ENCODE results near the gene HS3ST1.

The HS3ST1 gene

DNA sequence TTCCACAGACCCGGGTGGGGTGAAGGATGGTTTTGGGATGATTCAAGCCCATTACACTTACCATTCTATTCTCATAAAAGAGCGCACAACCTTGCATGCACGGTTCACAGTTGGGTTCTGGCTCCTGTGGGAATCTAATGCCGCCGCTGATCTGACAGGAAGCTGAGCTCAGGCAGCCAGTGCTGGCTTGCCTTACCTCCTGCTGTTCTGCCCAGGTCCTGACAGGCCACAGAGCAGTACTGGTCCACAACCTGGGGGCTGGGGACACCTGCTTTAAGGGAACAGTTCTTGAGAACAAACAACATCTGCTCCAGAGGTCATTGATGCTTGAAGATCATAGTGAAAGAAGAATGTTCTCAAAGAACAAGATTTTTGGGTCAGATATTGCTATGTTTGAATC is 8.0 kb upstream of the HS3ST1 start:
- no peak overlapping the region for H3K4me3 ChIP-seq (ENCODE audit: low read length)
- DNase-seq (ENCODE audit: low read depth, low spot score) = no peak

DNA sequence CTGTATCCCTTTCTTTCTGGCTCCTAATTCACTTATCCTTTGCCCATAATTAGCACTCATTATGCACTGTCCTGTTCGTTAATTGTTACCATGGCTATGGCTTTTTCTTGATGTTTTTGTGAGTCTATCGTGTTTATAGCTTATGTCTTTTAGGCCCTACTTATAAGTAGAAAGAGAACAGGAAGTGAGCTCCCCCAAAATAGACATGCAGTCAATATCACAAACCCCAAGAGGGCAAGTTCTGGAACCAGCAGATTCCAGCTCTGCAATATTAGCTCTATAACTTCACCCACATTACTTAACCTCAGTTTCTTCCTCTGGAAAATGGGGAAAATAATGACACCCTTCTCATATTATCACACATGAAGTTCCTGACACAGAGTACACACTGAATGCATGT is 7.4 kb upstream of the HS3ST1 start:
- no peak for DNase-seq (ENCODE audit: low read depth, low spot score)
- no peak overlapping the region for H3K4me3 ChIP-seq (ENCODE audit: low read length)

DNA sequence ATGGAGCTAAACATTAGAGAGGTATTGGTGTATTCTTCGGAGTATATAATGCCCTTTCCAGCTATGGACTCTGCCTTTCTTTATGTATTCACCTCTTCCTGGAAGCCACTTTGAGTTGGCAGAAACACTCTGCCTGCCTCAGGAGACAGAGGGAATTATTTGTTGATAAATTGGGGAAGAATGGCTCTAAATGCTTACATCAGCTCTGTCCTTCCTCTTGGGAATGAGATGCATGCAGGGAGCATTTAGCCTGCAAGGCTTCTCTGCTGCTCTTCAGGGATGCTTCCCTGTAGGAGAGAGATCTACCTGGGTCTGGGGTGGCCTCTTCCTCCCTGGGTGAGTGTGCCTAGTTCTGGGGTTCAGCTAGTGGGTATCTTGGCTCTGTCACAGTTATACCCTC is 6.9 kb upstream of the HS3ST1 start:
- H3K4me3 ChIP-seq (ENCODE audit: low read length) = no peak overlapping the region
- no peak for DNase-seq (ENCODE audit: low read depth, low spot score)

DNA sequence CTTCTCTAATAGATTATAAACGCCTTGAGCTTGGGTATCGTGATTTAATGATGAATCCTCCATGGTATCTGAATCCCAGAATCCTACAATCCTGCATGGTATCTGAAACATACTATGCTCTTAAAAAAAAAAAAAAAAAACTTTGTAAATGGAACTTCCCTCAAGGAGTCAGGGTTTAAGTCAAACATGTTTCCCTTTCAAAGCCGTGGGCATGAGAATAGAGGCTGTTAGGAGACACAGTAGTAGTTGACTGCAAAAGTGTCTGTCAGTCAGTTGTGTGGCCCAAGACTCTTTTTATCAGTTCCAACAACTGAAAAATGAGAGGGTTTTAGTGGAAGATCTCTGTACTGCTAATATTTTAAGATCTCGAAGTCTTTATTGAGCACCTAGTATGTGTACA is 2.4 kb upstream of the HS3ST1 start:
- no peak overlapping the region for H3K4me3 ChIP-seq (ENCODE audit: low read length)
- no peak for DNase-seq (ENCODE audit: low read depth, low spot score)

DNA sequence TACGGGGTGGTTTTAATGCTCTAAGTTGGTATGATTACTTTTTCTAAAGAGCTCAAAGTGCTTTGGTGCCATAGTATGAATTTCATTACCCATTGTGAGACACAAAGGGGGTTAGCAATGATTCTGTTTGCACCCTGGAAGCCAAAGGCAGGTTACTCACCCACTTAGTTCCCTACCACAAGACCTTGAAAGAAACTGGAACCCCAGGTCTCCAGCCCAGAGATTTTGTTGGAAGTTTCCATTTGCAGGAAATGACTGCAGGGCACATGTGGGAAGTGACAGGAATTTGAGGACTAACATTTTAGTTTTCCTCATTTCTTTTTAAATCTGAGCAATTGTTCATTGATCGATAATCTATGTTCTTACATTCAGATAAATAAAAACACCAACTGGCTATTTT is 1.8 kb upstream of the HS3ST1 start:
- DNase-seq (ENCODE audit: low read depth, low spot score) = no peak
- no peak overlapping the region for H3K4me3 ChIP-seq (ENCODE audit: low read length)

DNA sequence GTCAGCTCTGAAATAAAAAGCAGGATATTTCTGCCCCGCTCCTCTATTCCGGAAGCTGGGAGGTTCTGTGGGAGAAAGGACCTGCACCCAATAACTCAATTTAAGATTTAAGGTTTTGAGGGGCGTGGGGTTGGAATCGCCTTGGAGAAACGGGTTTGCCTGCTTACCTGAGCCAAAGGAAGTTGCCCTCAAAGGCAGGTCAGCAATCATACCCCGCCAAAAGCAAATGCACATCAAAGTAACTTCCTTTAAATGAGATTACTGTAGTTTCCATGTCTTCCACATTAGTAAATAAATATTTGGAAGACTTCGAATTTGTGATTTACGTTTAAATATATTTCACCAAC is 978 bp upstream of the HS3ST1 start:
- no peak overlapping the region for H3K4me3 ChIP-seq (ENCODE audit: low read length)
- no peak for DNase-seq (ENCODE audit: low read depth, low spot score)

DNA sequence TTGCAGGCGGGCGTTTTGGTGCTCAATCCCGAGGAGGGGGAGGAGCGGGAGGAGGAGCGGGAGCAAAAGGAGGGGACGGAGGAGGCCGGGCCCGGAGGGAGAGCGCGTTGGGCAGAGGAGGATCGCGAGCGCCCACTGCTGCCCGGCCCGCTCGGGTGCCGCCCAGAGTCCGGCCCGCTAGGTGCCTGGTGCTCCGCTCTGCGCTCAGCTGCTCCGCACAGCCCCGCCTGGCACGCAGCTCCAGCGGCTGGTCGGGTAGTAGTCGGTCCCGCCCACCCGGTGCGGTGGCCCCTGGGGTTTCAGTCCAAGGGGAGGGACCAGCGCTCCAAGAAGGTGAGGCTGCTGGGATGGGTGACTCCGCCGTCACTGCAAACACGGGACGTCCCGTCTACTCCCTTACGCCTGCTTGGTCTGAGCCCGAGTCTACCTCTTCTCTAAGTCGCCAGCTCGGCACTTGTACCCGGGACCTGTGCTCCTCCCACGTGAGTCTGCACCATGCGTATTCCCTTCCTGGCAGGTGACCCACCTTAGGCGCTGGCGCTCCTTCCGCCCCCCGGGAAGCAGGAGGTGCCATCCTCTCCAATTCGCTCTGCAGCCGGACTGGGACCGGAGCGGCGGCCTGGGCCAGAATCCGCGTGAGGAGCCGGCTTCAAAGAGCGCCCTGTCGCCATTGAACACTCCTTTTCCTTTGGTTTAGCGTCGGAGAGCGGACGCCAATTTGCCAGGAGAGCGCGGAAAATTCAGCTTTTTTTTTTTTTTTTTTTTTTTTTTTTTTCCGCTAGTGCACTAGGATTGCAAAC is 405 bp upstream of the HS3ST1 start:
- no peak overlapping the region for H3K4me3 ChIP-seq (ENCODE audit: low read length)
- DNase-seq (ENCODE audit: low read depth, low spot score) = no peak

DNA sequence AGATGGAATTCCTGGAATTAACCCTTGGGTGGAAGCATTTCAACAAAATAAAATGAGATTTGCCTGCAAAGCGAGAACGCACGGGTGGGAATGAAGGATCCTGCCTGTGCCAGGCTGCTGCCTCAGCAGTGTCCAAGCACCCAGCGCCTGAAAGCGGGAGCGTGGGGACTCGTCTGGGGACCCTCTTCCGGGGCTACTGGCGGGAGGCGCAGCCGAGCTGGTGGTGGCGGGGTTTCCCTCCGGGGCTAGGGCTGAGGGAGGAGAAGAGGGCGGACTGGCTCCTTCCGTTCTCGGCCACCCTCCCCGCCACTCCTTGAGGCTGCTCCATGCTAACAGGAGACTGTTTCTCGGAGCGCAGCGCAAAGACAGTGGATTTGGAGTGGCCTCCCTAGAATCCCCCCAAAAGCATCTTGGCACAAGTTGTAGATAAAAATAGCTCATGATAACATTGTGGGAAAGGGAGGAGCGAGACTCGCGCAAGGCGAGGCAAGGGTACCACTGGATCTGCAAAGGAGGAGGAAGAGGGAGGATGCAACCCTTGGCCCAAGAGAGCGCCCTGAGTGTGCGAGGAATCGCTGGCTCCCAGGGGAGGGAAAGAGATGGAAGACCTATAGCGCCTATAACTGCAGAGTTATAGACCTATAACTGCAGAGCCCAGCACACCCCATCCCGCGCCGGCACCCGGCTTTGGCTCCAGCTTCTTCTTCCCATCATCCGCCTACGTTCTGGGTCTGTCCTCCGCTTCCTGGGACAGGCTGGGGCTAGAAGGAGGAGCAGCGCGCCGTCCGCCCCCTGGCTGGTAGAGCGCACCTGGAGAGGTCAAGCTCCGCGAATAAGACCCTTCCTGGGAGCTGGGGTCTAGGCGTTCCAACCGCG is 1.3 kb downstream of the HS3ST1 start:
- DNase-seq (ENCODE audit: low read depth, low spot score) = no peak
- H3K4me3 ChIP-seq (ENCODE audit: low read length) = no peak overlapping the region

DNA sequence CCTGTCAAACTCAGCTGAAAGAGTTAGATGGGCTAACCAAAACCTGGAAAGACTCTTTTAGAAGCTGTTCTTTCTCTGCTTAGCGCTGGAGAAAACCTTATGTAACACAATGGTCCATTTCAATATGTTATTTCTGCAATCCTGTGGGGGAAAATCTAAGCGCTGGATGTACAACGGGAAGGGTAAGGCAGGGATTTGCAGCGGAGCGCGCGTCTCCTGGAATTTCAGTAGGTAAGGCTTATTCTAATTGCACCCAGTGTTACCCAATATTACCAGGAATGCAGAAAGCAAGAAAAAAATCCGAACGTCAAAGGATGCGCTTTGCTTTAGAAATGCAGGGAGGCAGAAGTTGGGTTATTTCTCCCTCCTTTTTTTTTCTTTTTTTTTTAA is 2.0 kb downstream of the HS3ST1 start:
- H3K4me3 ChIP-seq (ENCODE audit: low read length) = no peak overlapping the region
- DNase-seq (ENCODE audit: low read depth, low spot score) = no peak

DNA sequence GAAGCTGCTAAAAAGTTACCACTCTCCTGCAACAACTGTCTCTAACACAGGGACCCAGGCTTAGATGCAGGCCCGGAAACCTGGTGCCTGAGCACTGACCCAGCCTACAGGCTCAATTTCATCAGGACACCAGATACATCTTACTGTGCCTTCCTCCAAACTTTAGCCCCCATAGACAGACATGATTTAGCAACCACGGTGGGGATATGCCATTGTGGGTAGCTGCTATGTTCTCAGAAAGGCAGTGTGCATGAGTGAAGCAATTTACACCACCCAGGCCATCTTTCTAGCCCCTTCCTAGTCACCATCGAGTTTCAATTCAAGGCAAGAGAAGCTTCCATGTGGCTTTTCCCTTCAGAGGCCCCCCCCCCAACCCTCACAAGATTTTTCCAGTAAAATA is 2.7 kb downstream of the HS3ST1 start:
- no peak overlapping the region for H3K4me3 ChIP-seq (ENCODE audit: low read length)
- DNase-seq (ENCODE audit: low read depth, low spot score) = no peak

DNA sequence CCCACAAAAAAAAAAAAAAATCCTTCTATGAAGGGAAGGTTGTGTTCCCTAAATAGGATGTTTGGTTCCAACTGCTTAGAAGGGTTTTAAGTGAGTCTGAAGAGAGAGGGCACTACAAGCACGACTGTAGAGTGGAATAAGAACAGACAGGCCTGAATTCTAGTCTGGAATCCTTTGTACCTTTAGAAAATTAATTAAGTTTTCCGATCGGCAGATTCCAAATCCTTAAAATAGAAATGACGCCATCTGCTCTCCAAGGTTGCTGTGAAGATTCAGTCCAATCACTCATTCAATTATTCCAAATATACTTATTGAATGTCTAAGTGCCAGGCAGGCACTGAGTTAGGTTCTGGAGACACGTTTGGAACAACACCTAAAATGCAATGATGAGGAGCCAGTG is 3.8 kb downstream of the HS3ST1 start:
- no peak for DNase-seq (ENCODE audit: low read depth, low spot score)

DNA sequence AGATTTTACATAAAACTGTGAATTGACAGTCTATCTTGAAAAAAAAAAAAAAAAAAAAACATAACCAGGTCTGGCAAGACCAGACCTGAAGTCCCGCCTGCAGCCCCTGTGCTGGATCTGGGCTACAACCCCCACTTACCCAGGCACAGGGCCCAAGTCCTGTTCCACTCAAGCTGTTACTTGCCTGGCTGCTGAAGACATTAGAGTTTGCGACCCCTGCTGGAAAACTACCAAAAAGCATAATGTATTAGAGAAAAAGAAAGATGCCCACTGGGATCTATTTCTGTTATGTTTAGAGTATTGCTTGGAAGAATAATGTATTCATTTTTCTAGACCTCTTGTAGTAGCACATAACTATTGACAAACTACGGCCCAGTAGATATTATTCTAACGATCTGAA is 4.7 kb downstream of the HS3ST1 start:
- no peak overlapping the region for H3K4me3 ChIP-seq (ENCODE audit: low read length)
- peak; percentile 42 for DNase-seq (ENCODE audit: low read depth, low spot score)

More for the DNA sequence above, 3.8 kb downstream of the HS3ST1 start:
- no peak overlapping the region for H3K4me3 ChIP-seq (ENCODE audit: low read length)

DNA sequence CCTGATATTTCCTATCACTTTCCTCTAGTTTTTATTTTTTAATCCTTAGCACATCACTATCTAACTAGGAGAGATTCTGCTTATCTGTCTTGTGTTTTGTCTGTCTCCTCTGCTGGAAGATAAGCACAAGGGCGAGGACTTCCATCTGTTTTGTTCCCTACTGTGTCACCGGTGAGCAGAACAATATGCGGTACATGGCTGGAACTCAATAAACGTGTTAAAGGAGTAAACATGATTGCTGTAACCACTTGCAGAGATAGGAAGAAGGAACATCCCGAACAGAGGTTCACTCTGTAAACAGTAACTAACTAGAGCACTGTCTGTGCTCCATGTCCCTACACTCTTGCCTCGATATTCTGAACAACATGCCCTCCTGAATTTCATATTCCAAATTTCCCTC is 5.2 kb downstream of the HS3ST1 start:
- DNase-seq (ENCODE audit: low read depth, low spot score) = no peak
- H3K4me3 ChIP-seq (ENCODE audit: low read length) = no peak overlapping the region

DNA sequence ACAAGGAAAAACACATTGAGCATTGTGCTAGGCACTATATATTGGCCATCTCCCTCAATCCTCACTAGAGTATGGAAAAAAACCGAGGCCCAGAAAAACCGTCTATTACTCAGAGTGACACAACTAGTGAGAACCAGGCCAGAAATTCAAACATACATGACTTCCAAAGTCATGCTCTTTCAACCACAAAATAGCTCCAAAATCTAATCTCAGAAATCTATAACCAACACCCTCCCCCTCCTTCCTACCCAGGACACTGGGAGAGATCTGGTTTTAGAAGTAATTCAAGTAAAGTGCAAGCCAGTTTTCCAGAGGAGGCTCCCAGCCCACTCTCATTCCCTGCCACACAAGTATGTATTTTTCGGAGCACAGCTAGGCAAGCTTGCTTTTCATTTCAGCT is 7.6 kb downstream of the HS3ST1 start:
- DNase-seq (ENCODE audit: low read depth, low spot score) = no peak
- H3K4me3 ChIP-seq (ENCODE audit: low read length) = no peak overlapping the region

DNA sequence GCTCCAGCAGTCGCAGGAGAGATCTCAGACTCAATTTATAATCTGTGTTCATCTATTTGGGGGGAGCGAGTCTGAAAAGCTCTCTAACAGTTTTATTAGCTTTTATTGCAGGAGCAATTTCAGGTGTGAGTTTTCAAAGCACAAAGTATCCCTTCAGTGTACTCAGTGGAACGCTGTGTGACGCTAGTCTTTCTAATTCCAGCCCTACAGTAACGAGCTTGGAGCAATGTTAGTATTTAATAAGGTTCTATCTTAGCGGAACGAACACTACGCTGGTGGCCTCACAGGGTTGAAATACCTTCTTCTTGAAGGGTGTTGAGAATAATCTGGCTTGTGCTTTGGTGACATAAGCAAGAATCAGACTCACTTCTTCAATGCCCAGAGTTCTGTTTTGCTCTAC is 8.4 kb downstream of the HS3ST1 start:
- no peak overlapping the region for H3K4me3 ChIP-seq (ENCODE audit: low read length)
- DNase-seq (ENCODE audit: low read depth, low spot score) = no peak

DNA sequence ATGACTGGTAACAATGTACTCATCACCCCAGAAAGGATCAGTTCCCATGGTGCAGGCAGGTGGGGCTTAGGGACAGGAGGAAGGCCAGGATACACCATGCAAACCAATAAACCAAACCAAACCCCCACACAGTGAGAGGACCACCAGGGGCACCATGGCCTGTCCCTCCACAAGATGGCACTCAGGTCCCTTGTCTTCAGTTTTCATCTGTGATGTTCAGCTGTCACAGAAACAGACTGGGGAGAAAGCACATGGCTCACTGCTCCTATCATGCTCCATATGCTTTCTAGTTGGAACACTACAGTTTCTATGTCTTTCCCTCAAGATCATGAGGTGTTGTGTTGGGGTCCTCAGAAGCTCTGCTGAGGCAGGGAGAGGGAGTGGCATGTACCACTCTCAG is 10.1 kb downstream of the HS3ST1 start:
- H3K4me3 ChIP-seq (ENCODE audit: low read length) = no peak overlapping the region
- DNase-seq (ENCODE audit: low read depth, low spot score) = no peak

DNA sequence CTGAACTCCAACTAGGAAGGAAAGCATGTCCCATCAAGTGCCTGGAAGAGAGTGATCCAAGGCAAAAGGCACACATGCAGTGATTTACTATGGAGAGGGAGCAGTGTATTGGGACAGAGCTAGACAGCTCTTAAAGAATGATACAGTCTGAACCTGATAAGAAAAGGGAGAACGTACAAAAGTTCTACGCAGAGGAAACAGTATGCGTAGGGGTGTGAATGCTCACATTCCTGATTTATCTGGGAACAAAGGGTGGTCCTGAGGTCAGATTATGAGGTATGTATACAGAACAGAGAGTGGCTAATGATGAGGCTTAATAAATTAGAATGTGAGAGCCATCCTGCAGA is 12.0 kb downstream of the HS3ST1 start:
- DNase-seq (ENCODE audit: low read depth, low spot score) = no peak

DNA sequence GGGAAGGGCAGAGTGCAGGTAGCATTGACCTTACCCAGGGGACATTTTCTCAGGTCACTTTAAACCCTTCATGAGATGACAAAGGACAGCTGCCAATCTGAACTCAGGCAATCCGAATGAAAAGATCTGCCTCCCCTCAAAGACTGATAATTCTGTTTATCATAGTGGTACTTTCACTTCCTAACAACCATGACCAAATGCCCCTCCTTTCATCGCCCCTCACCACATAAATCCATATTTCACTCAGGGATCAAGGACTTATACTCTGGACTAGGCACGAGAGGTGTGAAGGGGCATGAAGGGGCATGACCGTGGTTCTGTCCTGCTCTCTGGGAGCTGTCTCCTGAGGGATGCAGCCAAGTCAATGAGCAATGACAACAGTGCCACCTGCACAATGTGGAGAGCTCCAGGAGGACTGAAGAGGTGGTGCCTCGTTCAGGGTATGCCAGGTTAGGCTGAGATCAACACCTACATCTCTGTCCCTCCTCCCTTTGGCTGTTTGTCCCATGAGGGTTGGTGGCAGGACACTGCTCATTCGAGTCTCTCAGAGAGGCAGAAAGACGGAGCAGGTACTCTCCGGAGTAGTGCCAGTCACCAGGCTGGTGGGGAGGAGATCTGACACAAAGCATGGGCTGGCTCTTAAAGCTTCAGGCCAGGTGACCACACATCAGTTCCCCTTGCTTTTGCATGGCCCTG is 12.5 kb downstream of the HS3ST1 start:
- no peak for DNase-seq (ENCODE audit: low read depth, low spot score)

More for the DNA sequence above, 12.0 kb downstream of the HS3ST1 start:
- H3K4me3 ChIP-seq (ENCODE audit: low read length) = no peak overlapping the region

DNA sequence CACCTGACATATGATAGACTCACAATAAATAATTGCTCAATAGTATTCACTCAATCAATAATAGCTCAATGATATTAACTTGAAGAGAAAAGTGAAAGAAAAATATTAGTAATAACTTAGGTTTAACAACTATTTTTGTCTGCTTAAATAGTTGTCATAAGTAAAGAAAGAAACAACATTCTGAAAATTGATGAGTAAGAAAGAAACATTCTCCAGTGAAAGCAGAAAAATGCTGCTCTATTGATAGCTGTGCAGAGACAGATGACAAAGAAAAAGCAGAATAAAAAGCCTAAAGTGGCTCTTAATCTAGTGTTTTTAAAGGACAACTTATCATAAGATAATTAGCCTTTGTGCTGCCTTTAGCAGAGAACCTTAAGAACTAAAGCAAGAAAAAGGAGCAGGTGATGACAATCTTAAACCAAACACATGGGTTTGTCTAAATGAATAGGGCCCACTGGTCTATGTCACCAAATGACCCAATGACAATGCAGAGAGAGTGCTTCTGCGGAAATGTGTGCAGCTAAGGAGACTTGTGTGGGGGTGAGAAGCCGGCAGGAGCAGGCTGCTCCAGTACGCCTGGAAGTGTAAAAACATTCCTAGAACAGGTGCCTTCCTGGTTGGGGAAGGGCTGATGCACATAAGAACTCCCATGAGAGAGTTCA is 13.2 kb downstream of the HS3ST1 start:
- no peak for DNase-seq (ENCODE audit: low read depth, low spot score)
- H3K4me3 ChIP-seq (ENCODE audit: low read length) = no peak overlapping the region

More for the DNA sequence above, 12.5 kb downstream of the HS3ST1 start:
- no peak overlapping the region for H3K4me3 ChIP-seq (ENCODE audit: low read length)

DNA sequence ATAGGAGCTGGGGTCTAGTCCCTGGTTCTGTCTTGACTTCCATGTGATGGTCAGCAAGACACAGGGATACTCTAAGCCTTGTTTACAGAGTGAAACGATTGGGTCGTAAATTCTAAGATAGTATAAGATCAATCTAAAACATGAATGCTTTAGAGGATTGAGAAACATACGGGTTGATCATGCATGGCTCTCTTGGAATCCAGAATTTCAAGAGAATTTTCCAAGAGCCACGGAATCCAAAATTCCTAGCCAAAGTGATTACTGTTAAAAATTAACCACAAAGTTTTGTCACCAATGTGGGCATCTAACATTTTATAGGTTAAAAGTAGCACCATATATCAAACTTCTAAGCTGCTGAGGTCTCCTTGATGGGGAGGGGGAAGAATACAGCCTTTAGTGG is 16.5 kb downstream of the HS3ST1 start:
- no peak for DNase-seq (ENCODE audit: low read depth, low spot score)
- no peak overlapping the region for H3K4me3 ChIP-seq (ENCODE audit: low read length)
